Posterior vena cava (tissue), 2 donors: ENCODE results near the gene CDKAL1. TPM values are rescaled to one million over a fixed set of nuclear protein-coding genes. Genes with fewer than 3 reads are reported as not detected.

Experiments
- DNase-seq: peaks from one replicate; pipeline ENCODE4 v3.0.0-alpha.2; 2020; ENCODE audit warnings: low spot score
- intact Hi-C, 2 donors: fragments of 100-400 bp; cut with DNase I; formaldehyde crosslinking; loops; one replicate each; pipeline versions ENCODE4 v1.14.1 to v1.14.2; 2022 to 2023
- total RNA-seq, 2 donors: library from RNA; stranded (reverse); fragmentation: NEBNext Ultra II Directional; extraction: Animal tissue kit (Norgen Biotek cat#: 25700); gene quantifications; one replicate each; pipeline ENCODE4 v1.2.1, GENCODE V29; 2021
- donor health status: DM: yes; HTN: yes; CAD: no.
- donor health status: DM: yes; HTN: yes; CAD: no.

The CDKAL1 gene
- total RNA-seq, 2 donors from 2014 or later = 13.1 TPM

DNA sequence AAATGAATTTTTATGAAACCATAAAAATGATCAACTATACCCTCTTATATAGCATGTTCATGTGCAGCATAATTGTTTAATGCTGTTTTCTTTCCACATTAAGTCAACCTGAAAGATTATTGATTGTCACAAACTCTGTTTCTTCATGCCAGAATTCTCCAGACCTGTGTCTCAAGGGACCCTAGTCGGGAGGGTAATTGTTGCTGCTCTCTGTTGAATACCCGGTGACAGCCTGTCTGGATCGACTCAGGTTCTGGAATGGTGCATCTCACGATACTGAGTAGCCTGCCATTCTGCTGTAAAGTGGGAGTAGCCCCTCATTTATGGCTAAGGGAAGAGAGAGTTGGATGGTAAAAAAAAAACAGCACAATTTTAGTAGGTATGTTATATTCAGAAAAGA, 609.4 kb downstream of the CDKAL1 start:
- intact Hi-C loops = loop anchor here in 1 of 2 donors (2.0 kb wide), 1 partner anchor 61 kb away; no protein-coding TSS in a partner anchor
- no peak for DNase-seq

DNA sequence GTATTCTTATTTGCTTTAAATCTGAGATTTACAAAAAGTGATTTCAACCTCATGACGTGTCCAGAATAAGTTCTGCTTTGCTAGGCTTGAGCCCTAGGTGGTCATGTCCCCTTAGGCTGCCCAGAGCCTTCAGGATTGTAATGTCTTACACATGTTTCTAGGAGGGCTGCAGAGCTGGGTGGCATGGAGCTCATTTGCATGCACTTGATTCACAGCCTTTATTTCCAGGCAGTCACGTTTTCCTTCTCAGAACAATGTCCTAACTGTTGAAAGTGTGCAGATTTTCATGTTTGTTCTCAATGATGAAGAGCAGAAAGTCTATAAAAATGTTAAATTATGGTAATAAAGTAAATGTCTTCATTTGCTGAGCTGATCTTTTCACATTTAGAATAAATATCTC, 610.7 kb downstream of the CDKAL1 start:
- no peak for DNase-seq
- intact Hi-C loops = loop anchor here in 1 of 2 donors (2.0 kb wide), 1 partner anchor 62 kb away; no protein-coding TSS in a partner anchor

DNA sequence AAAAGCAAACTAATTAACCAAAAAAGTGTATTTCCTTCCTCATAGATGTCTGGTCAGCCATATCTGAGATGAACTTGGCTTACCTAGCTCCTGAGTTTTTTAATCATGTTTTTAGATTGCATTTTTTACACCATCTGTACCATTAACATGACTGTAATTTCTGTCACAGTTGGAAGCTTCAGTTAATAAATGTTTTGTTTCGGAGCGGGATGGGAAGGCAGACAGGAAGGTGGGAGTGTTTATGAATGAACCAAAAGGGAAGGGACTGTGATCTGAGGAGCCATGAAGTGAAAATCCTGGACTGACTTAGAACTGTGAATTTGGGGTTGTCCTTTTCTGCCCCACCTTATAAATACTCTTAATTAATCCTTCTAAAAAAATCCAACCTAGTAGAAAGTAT, 613.7 kb downstream of the CDKAL1 start:
- DNase-seq = no peak
- intact Hi-C loops = no loop called here

DNA sequence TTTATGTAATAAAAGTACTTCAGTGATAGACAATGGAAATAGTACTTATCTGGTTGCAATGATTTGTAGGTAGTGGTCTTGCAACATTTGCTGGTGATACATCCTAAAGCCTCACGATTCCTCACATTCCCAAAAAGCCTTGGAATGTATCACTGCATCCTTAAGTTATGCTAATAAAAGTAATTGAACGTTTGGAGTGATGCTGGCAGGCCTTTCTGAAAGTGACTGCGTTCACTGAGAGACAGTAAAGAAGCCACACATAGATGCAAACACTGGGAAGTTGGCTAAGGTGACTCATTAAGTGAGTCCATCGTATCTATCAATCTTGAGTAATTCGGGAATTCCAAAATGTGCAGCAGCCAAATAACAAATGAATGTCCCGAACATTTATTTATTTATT, 615.2 kb downstream of the CDKAL1 start:
- DNase-seq = no peak
- intact Hi-C loops = no loop called here

DNA sequence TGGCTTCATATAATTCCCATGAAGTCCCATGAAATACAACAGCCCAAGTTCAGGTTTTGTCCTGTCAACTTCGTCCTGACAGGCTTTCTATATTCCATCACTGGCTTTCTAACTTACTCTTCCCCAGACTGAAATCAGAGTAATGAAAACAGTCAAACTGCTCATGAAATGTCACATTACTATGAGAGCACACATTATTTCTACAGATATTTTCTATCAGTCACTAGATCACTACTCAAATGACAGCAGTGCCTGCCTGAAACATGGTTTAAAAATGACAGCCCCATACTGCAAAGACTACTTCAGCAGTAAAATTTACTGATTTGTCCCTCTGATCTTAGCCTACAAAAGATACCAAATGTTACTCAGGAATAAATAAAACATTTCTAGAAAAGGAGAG, 616.4 kb downstream of the CDKAL1 start:
- intact Hi-C loops = no loop called here
- DNase-seq = no peak

DNA sequence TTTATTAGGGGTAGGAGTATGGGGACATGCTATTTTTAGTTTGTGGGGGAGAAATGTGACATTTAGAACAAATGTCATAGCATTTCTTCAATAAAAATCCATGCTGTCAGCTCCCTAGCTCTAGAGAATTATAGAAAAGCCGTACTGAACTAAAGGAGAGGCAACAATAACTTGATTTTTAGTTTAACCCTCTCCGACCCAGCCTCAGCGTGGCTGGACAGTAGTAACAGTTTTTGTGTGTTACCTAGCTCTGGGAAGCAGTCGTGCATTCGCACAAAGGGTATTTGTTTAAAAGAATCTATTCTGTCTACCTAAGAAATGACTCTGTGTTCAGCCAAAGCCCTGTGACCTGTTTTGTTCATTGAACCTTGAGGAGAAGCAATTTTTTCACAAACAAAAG, 616.9 kb downstream of the CDKAL1 start:
- DNase-seq = no peak
- intact Hi-C loops = no loop called here

DNA sequence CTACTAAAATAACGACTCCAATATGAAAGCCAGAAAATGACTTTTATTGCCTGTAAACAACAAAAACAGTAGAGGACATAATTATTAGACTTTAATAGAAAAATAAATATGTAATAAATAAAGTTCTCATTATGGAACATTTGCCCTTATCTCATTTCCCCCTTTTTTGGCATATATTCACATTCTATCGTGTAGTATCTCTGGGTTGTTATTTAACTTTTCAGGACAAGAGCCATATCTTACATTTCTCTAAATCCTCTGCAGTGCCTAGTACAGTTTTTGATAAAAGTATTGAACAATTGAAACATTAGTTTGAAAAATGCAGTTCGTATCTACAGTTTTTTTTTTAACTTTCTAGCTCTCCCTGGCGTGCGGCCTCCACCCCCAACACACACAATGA, 617.3 kb downstream of the CDKAL1 start:
- intact Hi-C loops = no loop called here
- no peak for DNase-seq

DNA sequence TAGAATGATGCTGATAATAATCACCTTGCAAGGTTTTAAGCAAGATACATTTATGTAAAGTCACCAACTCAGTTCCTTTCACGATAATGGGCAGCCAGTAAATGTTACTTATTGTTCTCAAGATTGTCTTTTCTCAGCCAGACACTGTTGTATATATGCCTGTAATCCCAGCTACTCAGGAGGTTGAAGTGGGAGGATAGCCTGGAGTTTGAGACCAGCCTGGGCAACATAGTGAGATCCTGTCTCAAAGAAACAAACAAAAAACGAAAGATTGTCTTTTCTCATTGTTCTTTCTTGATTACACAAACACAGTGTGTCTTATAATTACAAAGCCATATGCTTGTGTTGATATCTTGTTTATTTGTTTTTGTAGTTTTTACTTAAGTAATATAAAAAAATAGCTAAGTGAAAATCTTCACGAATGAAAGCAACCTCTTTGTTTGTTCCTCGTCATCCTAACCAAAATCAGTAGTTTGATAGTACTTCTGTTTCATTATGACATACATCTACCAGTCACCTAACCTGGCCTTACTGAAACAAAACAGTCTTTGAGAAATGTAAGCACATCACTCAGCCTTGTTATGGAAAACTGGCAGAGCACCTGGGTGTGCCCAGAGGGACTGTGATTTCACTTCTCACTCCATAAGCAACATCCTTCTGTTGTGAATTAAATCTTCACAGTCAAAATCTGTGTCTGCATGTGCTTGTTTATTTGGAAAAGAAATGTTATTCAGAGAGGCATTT, 623.1 kb downstream of the CDKAL1 start:
- intact Hi-C loops = no loop called here
- no peak for DNase-seq

DNA sequence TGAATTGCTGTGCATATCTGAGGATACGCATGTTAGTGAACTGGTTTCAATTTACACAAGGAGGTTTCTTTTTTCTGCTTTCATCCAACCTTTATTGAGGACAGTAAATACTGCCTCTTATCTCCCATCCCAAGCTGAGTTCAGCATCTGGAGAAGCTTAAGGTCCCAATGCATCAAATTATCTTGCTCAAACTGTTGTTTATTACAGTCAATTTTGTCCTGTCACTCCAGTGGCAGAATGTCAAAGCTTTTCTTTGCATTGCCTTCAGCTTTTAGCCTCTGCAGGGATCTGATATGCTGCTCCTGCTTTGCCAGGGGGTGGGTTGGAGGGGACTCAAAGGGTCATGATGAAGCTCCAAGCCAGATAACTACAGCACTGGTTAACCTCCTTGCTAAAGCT, 623.9 kb downstream of the CDKAL1 start:
- DNase-seq = no peak
- intact Hi-C loops = no loop called here

DNA sequence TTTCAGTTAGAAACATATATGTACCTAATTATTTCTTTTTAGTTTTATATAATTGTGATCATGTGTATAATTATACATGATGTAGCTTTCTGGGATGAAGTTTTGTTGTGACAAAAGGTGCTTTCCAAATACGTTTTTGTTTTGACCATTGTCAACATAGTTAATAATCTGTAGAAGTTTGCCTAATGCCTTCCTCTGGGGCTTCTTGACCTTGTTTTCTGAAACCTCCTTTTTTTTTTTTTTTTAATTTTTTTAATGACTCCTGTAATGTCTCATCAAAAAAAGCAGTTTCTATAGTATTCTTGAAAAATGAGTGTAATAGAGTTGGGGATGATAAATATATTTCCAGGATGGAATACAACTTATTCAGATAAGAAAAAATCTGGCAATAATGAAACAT, 624.6 kb downstream of the CDKAL1 start:
- no peak for DNase-seq
- intact Hi-C loops = no loop called here

DNA sequence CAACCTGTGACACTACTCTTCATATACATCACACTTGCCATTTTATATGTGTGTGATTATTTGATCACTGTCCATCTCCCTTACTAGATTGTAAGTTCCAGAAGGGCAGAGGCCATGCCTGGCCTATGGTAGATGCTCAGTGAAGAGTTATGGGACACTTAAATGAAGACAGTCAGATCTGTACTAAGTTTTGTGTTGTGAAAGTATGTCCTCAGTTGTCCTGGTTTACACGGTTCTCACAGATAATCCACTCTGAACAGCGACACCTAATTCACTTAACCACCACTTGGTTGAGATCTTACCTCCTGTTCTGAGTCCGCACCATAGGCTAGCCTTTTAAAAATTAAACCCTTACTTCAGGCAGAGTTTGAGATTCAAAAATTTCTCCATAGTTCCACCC, 625.2 kb downstream of the CDKAL1 start:
- no peak for DNase-seq
- intact Hi-C loops = no loop called here

DNA sequence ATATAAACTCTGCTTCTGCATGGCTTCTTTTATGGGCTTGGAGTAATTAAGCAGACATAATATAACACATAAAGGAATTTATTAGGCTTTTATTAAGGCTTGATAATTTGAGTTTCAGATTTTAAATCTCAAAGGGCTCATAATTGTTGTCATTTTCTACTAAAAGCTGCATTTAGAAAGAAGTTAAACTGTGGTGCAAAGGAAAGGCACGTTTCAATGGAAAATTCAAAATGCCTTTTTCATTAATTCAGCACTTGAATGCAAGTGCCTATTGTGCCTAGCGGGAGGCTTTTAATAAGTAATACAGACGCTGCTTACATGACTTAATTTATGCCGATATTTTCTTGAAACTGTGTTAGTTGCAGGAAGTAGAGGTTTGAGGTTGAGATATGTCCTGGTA, 627.5 kb downstream of the CDKAL1 start:
- DNase-seq = no peak
- intact Hi-C loops = no loop called here

DNA sequence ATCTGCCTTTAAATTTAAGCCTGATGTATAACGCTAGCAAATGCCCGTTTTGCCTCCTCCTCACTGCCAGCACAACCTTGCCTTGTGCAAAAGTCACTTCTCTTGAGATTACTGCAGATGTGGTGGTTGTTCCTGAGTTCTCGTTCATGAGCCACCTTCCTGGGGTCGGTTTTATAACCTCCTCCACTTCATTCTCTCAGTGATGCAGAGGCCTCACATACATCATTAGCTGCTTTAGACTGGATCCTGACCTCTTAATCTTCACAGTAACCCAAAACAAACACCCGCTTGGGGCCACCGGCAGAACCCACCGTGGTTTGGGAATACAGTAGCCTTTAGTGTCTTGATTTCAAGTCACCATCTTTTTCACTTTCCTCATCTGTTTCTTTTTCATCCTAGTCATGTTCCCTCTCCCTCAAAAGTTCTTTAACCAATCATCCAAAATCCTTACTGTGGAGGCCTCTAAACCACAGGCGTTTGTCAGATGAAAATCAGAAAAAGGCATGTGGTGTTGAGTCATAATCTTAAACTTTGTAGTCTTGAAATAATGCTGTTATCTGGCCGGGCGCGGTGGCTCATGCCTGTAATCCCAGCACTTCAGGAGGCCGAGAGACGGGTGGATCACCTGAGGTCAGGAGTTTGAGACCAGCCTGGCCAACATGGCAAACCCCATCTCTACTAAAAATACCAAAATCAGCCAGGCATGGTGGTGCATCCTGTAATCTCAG, 629.0 kb downstream of the CDKAL1 start:
- intact Hi-C loops = no loop called here

DNA sequence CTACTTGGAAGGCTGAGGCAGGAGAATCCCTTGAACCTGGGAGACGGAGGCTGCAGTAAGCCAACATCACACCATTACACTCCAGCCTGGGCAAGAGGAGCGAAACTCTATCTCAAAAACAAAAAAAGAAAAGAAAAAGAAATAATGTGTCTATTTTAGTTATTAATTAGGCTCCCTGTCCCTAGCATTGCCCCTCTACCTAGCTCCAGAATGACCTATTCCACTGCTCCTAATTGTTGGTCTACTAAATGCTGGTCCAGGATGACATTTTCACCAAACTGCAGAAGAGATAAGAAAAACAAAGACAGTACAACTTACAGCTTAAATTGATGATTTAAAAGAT, 629.6 kb downstream of the CDKAL1 start:
- intact Hi-C loops = no loop called here
- DNase-seq = no peak

More for the DNA sequence above, 629.0 kb downstream of the CDKAL1 start:
- no peak for DNase-seq

DNA sequence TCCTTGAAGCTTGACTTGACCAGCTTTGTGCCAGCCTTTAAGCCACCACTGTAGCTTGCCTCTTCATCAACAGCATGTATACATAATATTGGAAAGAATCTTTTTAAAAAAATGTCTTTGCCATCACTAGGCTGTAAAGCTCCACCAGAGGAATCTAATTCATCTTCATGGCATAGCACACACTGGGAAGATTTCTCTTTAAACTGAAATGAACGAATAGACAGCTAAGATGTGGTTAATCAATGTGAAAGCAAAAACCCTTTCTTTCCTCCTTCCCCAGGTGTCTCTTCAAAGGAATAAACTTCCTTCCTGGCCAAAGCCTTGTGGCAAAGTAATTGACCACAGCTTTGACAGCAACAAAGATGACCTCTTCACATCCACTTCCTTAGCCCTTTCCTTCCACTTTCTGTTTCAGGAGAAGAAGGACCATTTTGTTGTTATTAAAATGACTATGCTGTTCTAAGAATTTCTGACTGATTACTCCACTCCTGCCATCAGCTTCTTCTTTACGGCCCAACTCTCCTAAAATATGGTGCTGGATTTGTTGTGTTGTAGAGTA, 630.6 kb downstream of the CDKAL1 start:
- no peak for DNase-seq
- intact Hi-C loops = no loop called here

DNA sequence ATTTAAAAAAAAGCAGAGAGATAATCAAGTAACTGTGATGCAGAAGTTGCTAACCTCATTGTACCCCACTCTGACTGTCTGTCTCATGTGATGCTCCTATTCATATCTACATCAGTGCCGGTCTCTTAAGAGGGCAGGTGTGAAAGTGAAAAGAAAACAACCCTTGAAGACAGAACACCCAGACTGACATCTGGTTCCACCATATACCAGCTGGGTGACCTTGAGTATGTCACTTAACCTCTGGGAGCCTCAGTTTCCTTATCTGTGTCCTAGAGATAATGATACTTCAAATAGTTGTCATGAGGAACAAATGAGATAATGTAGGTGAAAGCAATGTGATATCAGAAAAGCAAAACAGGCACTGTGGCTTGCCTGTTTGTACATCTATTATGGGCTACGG, 632.5 kb downstream of the CDKAL1 start:
- no peak for DNase-seq
- intact Hi-C loops = no loop called here

DNA sequence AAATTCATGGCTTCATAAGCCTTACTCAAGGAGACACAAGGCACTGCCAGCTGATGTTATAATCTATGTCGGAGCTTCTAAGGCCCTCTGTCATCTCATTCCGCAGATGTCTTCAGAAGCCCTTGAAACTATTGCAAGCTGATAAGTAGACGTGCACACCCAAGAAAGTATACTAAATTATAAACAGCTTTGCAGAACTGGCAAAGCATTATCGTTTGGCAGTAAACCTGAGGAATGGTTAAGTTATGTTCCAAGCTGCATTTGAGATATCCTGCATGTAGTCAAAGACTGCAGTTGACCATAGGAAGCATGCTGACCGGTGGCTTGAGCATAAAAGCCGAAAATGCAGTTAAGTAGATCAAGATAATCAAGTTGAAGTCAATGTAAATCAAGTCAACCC, 633.5 kb downstream of the CDKAL1 start:
- intact Hi-C loops = no loop called here
- no peak for DNase-seq

DNA sequence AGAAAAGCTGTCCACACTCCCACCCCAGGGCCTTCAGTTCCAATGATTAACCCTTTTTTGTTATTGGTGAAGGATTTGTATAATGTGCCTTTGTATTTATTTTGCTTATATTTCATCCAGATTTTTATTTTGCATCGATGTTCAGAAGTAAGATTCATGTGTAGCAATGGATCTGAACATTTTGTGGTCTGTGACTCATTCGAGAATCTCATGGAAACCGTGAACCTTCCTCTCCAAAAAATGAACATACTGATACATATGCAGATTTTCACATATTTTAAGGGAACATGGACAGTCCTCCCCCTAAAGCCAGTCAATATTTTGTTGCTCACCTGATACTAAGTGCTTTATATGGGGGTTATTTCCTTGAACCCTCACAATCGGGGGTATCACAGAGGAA, 637.5 kb downstream of the CDKAL1 start:
- intact Hi-C loops = no loop called here
- no peak for DNase-seq

DNA sequence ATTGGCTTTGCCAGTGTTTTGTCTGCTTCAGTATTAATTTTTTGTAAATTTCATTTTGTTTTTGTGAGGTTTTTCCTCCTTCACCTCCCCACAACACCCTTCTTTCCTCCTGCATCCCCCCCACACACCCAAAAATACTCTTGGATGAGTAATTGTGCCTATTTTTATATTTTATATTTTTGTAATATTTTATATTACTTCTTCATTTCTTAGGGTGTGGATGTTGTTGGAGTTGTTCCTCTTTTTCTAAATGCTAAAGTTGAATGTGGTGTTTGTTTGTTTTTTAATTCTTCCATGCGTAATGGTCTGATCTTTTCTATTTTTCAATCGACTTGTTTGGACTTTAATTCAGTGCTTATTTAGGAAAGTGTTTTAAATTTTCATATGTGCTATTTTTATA, 638.8 kb downstream of the CDKAL1 start:
- intact Hi-C loops = no loop called here
- DNase-seq = no peak

DNA sequence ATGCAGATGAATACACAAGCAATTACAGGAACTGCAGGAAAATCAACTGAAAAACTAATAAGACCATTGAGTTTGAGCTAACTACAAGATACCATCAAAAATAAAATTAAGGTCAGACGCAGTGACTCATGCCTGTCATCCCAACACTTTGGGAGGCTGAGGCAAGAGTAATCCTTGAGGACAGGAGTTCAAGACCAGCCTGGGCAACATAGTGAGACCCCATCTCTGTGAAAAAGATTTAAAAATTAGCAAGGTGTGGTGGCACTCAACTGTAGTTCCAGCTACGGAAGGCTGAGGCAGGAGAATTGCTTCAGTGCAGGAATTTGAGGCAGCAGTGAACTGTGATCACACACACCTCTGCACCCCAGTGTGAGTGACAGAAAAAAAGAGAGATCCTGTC, 639.4 kb downstream of the CDKAL1 start:
- intact Hi-C loops = no loop called here

DNA sequence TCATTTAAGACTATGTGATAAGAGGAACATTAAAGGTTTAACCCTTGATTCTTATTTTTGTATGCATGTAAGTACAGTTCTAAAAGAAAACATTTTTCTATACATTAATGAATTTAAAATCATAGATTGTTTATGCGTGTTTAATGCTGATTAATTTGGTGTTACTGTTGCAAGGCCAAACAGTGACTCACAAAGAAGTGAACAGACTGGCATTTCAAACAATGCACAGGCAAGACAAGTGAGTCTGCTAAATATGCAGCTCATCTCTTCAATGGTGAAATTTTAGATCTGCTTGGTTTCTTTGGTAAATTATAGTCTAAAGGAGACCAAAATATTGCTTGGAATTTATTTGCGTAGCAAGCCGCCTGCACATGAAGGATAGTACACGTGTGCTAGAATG, 641.9 kb downstream of the CDKAL1 start:
- intact Hi-C loops = no loop called here
- no peak for DNase-seq

More for the DNA sequence above, 639.4 kb downstream of the CDKAL1 start:
- no peak for DNase-seq
